ENCODE results near the gene ITK.

ITK gene

GRCh38 chr5:157303667-157304327 lies 123.2 kb downstream of the ITK start:
- TF ChIP-seq POLR2AphosphoS5 (IDR thresholded peaks at IDR 0.05; ENCODE audit: borderline replicate concordance, low read depth, low read length) (no peak), FOXP2 (optimal IDR thresholded peaks at IDR 0.05; ENCODE audit: control extremely low read depth, extremely low read length, insufficient read depth) (no peak)
- no peak for DNase-seq (ENCODE audit: low read depth, low spot score)
- Histone ChIP-seq H3K36me3 (ENCODE audit: insufficient read depth, low read length) (no peaks in the 10 kb centered on the region), H3K27ac (no peak overlapping the region), H3K9me3 (ENCODE audit: low read depth, low read length) (no peaks in the 10 kb centered on the region), H3K9ac (ENCODE audit: insufficient read length) (no peak overlapping the region), H3K4me3 (no peak overlapping the region)
